Putamen (tissue), 1 donor: ENCODE data around the gene APOBEC2.
A peak's percentile ranks its signal among the peaks of the same experiment; 100 is the strongest.
"Not testable (repeated sequence)": the region's sequence is repeated elsewhere in the genome, so short reads cannot be mapped to it uniquely, and the experiment has no call there.

Source experiments
- DNase-seq: peaks from one replicate; pipeline ENCODE4 v3.0.0-alpha.2; 2016; ENCODE audit warnings: low spot score

APOBEC2 gene

DNA sequence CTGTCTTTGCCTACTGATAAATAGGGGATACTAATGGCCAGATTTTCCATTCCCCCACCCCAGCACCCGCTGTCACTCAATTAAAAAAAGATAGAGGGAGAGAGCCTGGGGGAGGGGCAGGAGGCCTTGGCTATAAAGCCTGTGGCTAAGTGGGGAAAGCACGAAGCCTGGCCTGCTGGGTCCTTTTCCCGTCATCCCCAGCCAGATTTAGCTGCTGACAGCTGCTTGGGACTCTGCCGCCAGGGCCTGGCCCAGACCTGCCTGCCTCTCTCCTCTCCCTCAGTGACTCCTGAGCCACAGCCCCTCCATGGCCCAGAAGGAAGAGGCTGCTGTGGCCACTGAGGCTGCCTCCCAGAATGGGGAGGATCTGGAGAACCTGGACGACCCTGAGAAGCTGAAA, at the start of gene APOBEC2:
TSS of gene APOBEC2 (plus strand) at position 162 of the 400 bp plus-strand sequence. CDS start at position 308, 146 bp downstream.
- DNase-seq: no peak

DNA sequence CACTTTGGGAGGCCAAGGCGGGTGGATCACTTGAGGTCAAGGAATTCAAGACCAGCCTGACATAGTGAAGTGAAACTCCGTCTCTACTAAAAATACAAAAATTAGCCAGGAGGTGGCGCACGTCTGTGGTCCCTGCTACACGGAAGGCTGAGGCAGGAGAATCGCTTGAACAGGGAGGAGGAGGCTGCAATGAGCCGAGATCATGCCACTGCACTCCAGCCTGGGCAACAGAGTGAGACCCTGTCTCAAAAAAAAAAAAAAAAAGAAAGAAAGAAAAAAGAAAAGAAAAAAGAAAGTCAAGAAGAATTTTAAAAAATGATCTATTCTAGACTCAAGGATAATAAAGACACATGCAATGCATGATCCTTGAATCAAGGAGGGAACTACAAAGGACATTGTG, 46.8 kb upstream of the APOBEC2 start:
- not testable (repeated sequence) for DNase-seq

DNA sequence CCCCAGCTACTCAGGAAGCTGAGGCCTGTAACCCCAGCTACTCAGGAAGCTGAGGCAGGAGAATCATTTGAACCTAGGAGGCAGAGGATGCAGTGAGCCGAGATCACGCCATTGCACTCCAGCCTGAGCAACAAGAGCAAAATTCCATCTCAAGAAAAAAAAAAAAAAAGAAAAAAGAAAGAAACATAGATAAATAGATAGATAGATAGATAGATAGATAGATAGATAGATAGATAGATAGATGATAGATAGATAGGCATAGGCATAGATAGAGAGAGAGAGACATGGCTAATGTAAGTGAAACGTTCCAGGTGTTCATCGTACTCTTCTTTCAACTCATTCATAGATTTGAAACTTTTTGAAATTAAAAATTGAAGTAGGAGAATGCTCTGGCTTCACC, 46.0 kb upstream of the APOBEC2 start:
- not testable (repeated sequence) for DNase-seq

DNA sequence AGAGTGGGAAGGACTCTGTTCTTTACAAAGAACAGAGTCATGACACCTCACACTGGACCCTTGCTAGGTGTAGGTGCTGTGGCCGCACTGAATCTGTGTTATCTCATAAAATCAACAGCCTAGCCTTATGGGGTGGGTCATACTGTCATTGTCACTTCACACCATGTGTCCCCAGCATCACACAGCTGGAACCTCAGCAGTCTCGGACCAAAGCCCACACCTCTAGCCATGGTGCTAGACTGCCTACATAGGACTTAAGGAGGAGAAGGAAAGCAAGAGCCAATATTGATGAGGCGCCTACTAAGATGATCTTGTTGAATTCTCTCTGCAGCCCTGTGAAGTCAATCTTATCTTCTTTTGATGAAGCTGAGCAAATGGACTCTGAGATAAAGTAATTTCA, 45.0 kb upstream of the APOBEC2 start:
- DNase-seq: no peak

DNA sequence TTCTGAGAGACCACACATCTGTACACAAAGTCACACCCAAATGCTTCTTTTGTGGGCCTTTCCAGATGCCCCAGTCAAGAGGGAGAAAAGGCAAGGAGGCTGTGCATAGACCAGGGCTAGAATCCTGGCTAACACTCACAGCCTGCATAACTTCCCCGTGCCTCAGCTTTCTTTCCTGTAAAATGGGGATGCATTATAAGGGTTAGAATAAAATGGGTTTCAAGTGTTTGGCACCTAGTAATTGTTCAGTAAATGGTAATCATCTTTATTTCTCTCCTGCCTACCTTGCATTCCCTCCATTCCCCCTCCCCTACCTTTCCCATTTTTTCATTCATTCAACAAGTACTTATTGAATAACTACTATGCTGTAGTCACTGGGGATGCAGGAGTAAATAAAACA, 43.3 kb upstream of the APOBEC2 start:
- no peak for DNase-seq

DNA sequence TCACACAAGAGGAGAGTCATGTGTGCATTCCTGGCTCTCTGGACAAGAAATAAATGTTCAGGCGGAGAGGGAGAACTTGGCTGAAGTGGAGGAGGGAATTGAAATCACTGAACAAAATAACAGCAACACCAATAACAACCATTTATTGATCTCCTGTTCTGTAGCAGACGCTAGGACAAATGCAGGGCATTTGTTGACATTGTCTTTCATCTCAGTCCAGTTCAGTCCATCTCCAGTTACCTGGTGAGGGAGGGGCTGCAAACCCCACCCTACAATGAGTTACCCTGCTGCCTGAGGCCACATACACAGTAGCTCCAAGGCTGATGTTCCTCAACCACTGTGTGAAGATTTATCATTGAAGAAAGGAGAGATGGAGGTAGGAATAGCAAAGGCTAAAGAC, 41.3 kb upstream of the APOBEC2 start:
- no peak for DNase-seq

DNA sequence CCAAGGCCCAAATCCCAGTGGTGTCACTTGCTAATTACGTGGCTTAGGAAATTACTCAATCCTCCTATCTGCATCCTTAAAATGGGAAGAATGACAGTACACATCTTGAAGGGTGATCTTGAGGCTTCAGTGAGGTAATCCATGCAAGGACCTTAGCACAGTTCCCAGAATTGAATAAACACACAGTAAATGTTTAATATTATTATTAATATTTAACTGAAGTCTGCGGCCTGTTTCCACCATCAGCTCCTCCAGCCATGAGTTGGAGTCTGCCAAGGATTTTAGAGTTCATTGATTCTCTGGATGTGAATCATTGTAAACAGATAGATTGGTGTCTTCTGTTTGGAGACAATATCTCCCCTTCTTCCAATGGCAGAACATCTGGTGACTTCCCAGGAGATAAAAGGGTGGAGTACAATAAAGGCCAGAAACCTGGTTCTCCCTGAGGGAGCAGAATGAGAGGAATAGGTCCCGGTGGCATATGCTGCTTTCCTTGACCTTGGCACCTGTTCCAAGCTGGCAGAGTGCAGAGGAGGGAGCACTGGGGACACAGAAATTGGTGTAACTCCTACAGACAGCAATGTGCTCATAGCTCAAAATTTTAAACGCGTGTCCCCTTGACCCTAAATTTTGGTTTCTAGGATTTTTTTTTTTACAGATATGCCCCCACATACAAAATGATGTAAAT, 39.4 kb upstream of the APOBEC2 start:
- DNase-seq: no peak

DNA sequence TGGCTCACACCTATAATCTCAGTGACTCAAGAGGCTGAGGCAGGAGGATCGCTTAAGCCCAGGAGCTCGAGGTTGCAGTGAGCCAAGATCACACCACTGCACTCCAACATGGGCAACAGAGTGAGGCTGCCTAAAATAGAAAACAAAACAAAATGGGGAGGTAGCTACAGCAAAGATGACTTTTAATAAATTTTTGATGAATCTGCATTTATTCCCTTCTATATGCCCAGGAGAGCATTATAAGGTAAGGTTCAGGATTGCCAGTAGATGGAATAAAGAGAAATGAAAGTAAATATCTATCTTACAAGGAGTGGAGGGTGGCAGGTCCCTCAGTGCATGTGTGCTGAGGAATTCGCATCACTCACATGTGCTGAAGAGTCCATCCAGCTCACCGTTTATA, 38.2 kb upstream of the APOBEC2 start:
- no peak for DNase-seq

DNA sequence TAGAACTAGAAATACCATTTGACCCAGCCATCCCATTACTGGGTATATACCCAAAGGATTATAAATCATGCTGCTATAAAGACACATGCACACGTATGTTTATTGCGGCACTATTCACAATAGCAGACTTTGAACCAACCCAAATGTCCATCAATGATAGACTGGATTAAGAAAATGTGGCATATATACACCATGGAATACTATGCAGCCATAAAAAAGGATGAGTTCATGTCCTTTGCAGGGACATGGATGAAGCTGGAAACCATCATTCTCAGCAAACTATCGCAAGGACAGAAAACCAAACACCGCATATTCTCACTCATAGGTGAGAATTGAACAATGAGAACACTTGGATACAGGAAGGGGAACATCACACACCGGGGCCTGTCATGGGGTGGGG, 37.1 kb upstream of the APOBEC2 start:
- not testable (repeated sequence) for DNase-seq

DNA sequence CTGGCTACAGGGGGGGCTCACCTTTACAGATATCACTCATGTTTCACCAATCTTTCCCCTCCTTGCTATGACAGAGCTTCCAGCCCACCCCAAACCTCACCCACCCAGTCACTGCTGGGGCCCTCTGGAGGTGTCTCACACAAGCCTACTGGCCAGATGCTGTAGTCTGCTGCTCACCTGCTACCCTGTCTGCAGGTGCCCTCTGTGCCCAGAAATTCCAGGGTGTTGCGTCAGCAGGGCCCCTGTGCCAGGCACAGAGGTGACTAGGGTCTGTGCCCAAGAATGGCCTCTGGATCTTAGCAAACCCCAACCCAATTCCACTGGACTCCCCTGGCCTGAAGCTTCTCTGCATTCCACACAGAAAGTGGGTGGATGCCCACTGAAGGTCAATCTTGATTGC, 35.3 kb upstream of the APOBEC2 start:
- DNase-seq: no peak

DNA sequence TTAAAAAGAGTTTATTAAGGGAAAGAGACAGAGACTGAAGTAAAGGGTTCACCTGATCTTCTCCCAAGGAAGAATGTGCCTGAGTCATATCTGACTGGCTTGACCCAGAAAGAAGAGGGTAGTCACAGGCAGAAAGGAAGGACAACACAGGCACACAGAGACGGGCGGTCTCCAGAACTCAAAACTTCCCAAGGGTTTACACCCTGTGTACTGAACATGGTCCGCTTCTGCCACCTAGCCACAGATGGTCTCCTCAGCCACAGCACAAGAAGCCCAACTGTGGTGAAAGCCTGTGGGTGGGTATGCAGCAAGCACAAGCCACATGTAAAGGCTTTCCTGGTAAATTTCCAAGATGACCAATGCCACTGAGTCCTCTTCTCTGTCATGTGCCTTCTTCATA, 31.2 kb upstream of the APOBEC2 start:
- DNase-seq: no peak

DNA sequence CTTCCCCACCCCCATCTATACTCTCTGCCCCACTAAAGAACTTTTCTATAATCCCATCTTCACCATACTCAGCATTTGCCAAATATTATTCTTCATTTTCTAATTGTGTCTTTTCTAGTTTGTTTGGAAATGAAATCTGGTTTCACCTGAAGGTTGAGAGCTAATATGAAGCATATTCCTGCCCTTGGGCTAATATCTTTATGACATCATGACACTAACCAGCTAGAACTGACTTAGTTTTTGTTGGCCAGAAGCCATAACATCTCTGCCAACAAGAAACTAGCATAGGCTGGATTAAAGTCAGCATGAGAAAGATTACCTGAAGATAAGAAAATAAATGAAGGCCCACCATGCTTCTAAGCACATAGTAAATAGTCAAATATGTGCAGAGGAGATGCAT, 30.7 kb upstream of the APOBEC2 start:
- no peak for DNase-seq

DNA sequence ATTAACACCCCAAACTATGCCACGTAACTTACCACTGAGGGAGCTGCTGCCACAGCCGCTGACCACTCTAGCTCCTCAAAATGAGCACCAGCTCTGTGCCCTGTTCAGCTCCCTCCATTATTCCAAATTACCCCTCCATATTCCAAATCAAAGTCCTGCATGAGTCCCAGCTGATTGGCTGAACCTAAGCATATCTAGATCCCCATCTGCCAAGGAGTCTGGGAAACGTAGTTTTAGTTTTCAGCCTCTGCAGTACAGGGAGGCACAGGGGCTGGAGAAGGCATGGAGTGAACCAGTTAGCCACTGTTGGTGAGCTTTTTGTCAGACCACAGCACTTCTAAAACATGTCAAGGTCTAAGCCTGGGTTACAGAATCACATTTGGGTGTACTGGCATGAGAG, 29.9 kb upstream of the APOBEC2 start:
- no peak for DNase-seq

DNA sequence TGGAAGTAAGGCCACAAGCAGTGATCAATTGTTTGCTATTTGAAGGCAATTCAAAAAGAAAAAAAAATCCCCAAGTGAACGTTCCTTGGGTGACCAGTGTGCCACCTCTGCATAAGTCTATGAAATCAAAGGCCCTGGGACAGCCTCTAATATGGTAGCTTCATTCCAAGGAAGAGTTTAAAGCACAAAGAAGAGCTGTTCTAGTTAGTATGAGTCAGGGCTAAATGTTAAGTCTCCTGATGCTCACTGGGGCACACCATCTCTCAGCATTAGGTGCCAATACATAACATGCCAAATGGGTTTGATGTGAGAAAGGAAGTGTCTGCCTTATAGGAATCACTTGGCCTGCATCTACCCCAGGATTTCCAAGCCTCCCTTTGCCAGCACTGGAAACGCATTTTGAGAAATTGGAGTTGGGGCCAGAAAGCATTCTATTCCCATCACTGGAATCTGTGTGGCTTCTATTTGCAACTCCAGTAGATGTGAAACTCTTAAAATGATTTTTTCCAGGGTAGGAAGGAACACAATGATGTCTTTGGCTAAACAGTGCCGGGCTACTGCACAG, 27.0 kb upstream of the APOBEC2 start:
- no peak for DNase-seq

DNA sequence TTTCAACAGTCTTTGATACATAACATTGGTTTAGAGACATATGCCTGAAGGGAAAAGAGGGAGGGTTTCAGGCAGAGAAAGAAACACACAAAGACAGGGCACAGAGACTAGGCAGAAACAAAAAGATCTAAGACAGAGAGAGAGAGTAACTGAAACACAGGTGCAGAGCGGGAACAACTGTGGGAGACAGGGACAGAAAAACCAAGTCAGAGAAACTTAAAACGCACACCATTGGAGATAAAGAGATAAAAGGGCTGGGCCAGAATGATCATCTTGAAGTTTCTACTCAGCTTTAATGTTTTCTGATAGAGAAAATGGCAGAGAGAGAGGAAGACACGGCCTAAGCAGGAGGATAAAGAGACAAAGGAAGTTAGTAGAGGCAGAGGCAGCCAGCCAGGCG, 25.8 kb upstream of the APOBEC2 start:
- no peak for DNase-seq

DNA sequence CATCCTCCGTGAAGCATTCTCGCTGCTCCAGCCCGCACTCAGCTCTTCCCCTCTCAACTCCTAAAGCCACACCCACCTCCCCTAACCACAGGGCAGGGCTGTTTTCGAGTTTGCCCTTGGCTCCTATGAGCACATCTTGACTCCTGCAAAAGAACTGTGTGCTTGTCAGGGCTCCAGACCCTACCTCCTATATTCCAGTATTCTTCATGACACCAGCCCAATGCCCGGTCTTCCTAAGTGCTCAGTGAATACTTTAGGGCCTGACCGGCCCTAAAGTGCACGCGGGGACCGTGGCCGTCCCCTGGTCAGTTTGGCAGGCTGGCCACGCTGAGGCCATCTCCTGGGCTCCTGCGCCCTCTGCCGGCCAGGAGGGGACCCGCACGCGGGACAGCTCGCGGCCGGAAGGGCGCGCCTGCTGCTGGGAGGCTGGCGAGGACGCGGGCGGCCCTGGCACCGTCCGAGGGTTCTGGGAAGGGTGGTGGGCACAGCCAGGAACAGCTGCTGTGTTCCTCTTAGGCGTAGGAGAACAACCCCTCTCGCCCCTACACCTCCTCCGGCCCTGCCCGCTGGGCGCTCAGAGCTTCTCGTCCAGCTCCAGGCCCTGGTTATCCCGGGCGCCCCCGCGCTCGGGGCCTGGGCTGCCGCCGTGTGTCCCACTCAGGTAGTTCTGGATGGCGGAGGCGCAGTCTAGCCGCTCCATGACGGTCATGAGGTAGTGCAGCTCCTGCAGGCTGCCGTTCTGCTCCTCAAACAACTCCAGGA, 25.0 kb upstream of the APOBEC2 start:
- DNase-seq: peak; percentile 14

DNA sequence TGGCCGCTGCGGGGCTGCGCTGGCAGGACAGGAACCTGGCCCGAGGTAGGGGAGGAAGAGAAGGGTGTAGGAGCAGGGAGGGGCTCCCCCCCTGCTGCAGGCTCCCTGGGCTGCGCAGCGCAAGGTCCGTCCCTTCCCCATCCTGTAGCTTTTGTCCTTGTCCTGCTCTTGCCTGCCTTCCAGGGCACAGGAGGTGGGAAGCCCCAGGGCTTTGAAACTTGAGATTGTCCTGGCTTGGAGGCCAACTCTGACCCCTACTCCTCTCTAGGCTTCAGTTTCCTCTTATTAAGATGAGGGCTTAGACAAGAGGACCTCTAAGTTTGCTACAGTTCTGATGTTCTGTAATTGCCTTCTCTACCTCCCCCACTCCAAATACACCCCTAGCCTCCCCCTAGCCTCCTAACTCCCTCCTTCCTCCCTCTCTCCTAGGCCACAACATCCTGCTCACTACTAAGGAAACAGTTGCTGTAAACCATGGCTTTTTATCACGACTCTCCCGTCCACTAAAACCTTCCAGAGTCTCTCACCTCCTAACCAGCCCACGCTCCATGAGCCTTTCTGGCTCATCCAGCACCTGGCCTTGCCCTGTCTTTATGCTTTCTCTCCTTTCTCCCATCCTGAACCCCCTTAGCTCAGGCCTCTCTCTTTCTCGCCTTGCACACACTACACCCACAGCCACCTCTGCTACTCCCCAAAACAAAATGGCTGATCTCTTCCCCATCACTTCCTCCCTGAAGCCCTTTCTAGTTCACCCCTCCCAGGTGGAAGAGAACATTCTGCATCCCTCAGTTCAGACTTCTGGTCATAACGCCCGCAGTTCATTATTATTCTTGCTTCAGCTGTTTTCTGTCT, 24.2 kb upstream of the APOBEC2 start:
- no peak for DNase-seq

DNA sequence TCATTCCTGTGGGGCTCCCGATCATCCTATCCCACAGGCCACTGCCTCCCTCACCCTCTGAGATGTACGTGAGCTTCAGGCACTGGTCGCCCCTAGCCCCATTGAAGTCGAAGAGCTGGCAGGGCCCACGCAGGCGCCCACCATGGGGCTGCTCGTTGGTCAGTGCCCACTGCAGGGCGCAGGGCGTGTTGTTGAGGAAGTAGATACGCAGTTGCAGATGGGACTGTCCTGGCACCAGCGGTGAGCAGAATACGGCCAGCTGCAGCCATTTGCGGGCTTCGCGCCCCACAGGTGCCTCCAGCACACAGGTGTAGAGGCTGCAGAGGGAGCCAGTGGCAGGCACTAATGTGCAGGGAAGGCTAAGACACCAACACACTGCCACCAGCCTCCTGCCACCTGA, 20.2 kb upstream of the APOBEC2 start:
- no peak for DNase-seq

DNA sequence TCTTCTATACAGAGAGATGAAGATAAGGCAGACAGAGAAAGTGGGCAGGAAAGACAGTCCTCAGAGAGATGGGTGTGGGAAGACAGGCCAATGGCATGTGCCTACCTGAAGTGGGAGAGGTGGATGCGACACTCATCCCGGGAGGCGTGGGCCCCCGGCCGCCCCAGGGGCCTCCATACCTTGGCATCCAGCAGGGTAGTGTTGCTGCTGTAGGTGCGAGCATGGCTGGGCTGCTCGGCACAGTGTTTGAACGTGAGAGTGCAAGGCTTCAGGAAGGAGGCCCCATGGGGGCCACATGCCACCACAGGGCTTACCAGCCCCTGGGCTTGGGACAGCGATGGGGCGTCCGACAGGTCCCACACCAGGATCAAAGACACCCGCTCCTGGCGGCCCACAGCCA, 19.2 kb upstream of the APOBEC2 start:
- no peak for DNase-seq

DNA sequence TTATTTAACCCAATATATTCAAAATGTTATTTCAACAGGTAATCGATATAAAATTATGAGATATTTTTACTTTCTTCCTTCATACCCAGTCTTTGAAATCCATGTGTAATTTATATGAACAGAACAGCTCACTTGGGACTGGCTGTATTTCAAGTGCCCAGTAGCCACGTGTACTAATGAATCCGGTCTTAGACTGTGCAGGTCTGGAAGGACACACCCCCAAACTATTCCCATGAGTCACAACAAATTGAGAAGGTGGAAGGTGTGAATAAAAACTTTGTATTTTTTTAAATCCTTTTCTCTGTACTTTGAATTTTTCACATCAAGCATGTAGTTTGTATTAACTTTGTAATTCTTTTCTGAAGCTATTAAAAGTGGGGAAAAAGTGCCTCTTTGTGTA, 16.8 kb upstream of the APOBEC2 start:
- DNase-seq: no peak

DNA sequence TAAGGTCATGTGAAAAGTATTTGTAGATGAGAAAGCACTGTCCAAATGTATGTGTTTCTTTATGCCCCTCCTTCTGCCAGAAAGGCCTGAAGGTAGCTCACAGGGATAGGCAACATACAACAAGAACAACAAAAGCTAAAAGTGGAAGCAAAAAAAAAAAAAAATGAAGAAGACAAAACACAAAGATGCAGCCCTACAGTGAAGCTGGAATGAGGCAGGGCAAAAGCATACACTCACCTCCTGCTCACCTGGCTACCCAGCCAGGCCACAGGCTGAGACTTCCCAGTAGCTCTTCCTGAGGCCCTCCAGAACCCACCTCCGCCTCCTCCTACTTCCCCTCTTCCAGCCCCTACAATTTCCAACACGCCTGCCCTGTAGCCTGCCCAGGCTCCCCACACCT, 16.4 kb upstream of the APOBEC2 start:
- no peak for DNase-seq

DNA sequence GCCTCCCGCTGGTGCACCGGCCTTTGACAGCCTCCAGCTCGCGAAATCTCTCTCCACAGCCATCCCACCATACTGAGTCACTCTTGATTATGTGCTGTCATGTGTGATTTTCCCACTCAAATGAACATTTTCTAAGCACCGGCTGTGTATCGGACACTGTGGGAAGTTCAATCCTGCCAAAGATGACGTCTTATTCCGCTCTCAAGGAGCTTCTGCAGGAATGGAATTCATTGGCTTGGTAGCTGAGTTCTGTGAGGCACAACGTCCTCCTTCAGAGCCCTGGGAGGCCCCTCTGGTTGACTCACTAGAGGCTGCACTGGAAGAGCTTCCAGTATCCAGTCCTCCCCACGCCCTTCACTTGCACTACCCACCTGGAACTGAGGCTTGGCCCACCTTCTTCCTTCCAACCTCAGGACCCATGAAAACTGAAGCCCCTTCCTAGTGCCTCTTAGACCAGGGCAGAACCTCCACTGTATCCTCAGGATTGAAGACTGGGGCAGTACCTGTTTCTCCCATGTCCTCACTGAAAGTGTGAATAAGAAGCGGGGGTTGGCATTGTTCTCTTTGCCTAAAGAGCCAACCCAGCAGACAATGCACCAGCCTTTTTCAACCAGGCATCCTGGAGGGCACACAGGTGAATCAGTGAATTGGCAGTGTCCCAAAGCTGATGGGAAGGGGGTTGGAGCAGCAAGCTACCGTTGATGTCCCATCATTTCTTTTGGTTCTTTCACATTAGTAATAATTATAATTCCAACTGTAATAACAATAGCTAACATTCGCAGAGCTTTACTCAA, 15.7 kb upstream of the APOBEC2 start:
- no peak for DNase-seq
